BJ (cell line): Measurements from ENCODE around the gene TUBGCP6. TPM values are rescaled to one million over a fixed set of nuclear protein-coding genes. Genes with fewer than 3 reads are reported as not detected.

Experiments
- CTCF ChIA-PET: fragments of 350-600 bp; formaldehyde crosslinking; extraction: SDS; loops from one replicate; lab custom pipeline; 2021; ENCODE audit warnings: antibody characterized with exemption, inconsistent platforms; lab: Yijun Ruan, JAX
- POLR2A ChIA-PET: fragments of 300-600 bp; sonication (Branson Sonifier 250); formaldehyde crosslinking; extraction: SDS; loops from one replicate; lab custom pipeline; 2021; ENCODE audit warnings: antibody characterized with exemption; lab: Charles Lee
- DNase-seq: peaks from one replicate; pipeline ENCODE4 v3.0.0-alpha.2; 2011; ENCODE audit warnings: low read depth
- H3K27me3 ChIP-seq: 2 replicates; pipeline ENCODE4 v1.6.0; 2011; ENCODE audit warnings: low read length; ENCODE audit not compliant: control insufficient read depth, insufficient read depth
- H3K36me3 ChIP-seq: 2 replicates; pipeline ENCODE4 v1.5.1; 2011; ENCODE audit warnings: low read length; ENCODE audit not compliant: control insufficient read depth, insufficient read depth
- H3K4me3 ChIP-seq: 2 replicates; pipeline ENCODE4 v1.5.1; 2011; ENCODE audit warnings: low read depth, mild to moderate bottlenecking, control low read depth, low read length
- CTCF ChIP-seq: IDR thresholded peaks from 2 replicates; pipeline ENCODE4 v1.5.1; 2011; ENCODE audit warnings: low read depth, mild to moderate bottlenecking, control low read depth, inconsistent platforms, low read length, moderate library complexity; ENCODE audit not compliant: insufficient read depth
- polyA plus RNA-seq: library from polyadenylated mRNA; depleted of rRNA; stranded (reverse); fragments of >200 nt; gene quantifications from 2 replicates; pipeline ENCODE4 v1.2.3, GENCODE V29; 2011

Gene TUBGCP6
- polyA plus RNA-seq, 1 experiment = 17.5 TPM

DNA sequence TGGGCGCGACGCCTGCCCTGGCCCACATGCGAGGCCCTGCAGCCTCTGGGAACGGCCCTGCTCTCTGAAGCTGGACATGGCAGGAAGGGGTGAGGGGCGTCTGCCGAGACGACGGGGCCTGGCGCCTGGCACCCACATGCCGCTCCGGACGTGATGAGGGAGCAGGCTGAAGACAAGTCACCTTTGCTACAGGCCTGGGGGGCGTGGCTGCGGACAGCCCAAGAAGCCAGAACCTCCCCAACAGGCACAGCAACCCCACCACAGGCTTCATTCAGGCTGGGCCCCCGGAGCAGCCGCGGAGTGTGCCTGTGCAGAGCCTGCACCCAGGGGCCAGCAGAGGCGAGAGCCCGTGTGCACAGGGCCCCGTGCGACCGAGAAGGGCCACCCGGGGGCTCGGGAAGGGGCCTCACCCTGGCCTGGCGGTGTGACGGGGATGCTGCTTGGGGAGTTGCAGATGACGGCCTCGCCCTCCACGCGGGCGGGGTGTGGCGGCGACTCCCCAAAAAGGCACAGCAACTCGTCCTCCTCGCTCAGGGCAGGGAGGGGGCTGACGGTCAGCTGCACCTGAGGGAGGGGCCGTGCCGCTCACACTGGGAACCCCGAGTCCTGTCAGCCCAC, 42.0 kb upstream of the TUBGCP6 start:
- no peak for TF ChIP-seq CTCF
- CTCF ChIA-PET = no interaction called here
- Histone ChIP-seq H3K4me3 (no peak overlapping the region), H3K27me3 (no peaks in the 10 kb centered on the region), H3K36me3 (peaks cover 68% of the 10 kb centered on the region)
- POLR2A ChIA-PET = no interaction called here
- DNase-seq = no peak

- Histone ChIP-seq H3K36me3 (peaks cover 72% of the 10 kb centered on the region), H3K27me3 (no peaks in the 10 kb centered on the region), H3K4me3 (no peak overlapping the region)
- ChIA-PET CTCF (no interaction called here), POLR2A (no interaction called here)
- DNase-seq = no peak
- no peak for TF ChIP-seq CTCF
Observed at GRCh38 chr22:50286275-50286674, 41.5 kb upstream of the TUBGCP6 start.

DNA sequence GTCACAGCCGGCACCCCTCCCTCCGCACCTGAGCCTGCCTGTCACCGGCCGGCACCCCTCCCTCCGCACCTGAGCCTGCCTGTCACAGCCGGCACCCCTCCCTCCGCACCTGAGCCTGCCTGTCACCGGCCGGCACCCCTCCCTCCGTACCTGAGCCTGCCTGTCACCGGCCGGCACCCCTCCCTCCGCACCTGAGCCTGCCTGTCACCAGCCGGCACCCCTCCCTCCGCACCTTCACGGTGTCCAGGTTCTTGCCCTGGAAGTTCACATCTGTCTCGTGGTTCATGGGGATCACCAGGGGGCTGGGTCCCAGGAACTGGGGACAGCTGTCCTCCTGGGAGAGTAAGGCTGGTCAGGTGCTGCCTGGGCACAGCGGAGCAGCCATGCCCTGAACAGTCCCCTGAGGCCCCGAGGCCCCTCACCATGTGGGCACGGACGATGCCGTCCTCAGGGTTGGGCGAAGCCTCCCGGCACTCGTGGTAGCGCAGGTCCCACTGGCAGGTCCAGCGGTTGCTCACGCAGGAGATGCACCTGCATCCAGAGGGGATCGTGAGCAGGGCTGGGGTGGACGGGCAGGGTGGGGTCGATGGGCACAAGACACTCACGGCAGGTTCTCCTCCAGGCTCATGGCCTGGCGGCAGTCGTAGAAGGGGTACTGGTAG, 40.9 kb upstream of the TUBGCP6 start:
- DNase-seq = no peak
- TF ChIP-seq CTCF = no peak
- no peak overlapping the region for H3K4me3 ChIP-seq
- POLR2A ChIA-PET = no interaction called here
- H3K36me3 ChIP-seq = peaks cover 77% of the 10 kb centered on the region
- CTCF ChIA-PET = no interaction called here
- H3K27me3 ChIP-seq = no peaks in the 10 kb centered on the region

- no peak for TF ChIP-seq CTCF
- POLR2A ChIA-PET = interaction anchor here (0.5 kb wide), 1 partner anchor 243 kb away, joined by 3 read pairs; no protein-coding TSS in a partner anchor
- CTCF ChIA-PET = no interaction called here
- Histone ChIP-seq H3K4me3 (no peak overlapping the region), H3K36me3 (peaks cover 78% of the 10 kb centered on the region), H3K27me3 (no peaks in the 10 kb centered on the region)
- DNase-seq = no peak
Observed at GRCh38 chr22:50284479-50284878, 39.7 kb upstream of the TUBGCP6 start.

- ChIA-PET CTCF (no interaction called here), POLR2A (no interaction called here)
- H3K36me3 ChIP-seq = peaks cover 76% of the 10 kb centered on the region
Observed at GRCh38 chr22:50283821-50284220, 39.0 kb upstream of the TUBGCP6 start.

More at GRCh38 chr22:50283821-50284220, 39.0 kb upstream of the TUBGCP6 start:
- no peak for TF ChIP-seq CTCF
- DNase-seq = no peak
- H3K4me3 ChIP-seq = no peak overlapping the region
- no peaks in the 10 kb centered on the region for H3K27me3 ChIP-seq
